IMR-90 (cell line): ENCODE results near the gene ABL1. TPM values are rescaled to one million over a fixed set of nuclear protein-coding genes. Genes with fewer than 3 reads are reported as not detected.

Experiments
- ATAC-seq: fragments of 200-7000 bp; cut with Tn5 transposase; 2 replicates; pipeline ENCODE4 v1.9.1; 2020; ENCODE audit warnings: low read depth, mild to moderate bottlenecking, moderate library complexity
- BruUV-seq: library from RNA; stranded (reverse); fragments of 400-500 nt; replicated peaks from 2 replicates; lab custom pipeline; 2021; lab: Mats Ljungman, UMichigan
- CTCF ChIA-PET: fragments of 300-600 bp; formaldehyde crosslinking; extraction: SDS; loops from one replicate; lab custom pipeline; 2021; ENCODE audit warnings: antibody characterized with exemption; lab: Yijun Ruan, JAX
- POLR2A ChIA-PET: fragments of 300-600 bp; sonication (Branson Sonifier 250); formaldehyde crosslinking; loops from one replicate; lab custom pipeline; 2022; ENCODE audit warnings: antibody characterized with exemption; ENCODE audit not compliant: unreplicated experiment; lab: Charles Lee
- DNase-seq: peaks from one replicate; pipeline ENCODE4 v3.0.0; 2013
- H2AFZ ChIP-seq: replicated peaks from 2 replicates; pipeline ENCODE3; 2013; ENCODE audit warnings: low read length, mild to moderate bottlenecking; ENCODE audit not compliant: poor library complexity
- H2AK5ac ChIP-seq: 2 replicates; pipeline ENCODE4 v1.6.1; 2013; ENCODE audit warnings: low read depth, low read length, inconsistent platforms
- H2AK9ac ChIP-seq: replicated peaks from 2 replicates; pipeline ENCODE3; 2013; ENCODE audit warnings: mild to moderate bottlenecking, low read depth, low read length, moderate library complexity; ENCODE audit not compliant: poor library complexity
- H2BK120ac ChIP-seq: 2 replicates; pipeline ENCODE4 v1.6.1; 2013; ENCODE audit warnings: low read depth, low read length, inconsistent platforms
- H2BK15ac ChIP-seq: 3 replicates; pipeline ENCODE4 v1.6.1; 2013; ENCODE audit warnings: low read depth, low read length, inconsistent platforms
- H2BK20ac ChIP-seq: 2 replicates; pipeline ENCODE4 v1.6.1; 2013; ENCODE audit warnings: low read depth, mild to moderate bottlenecking, inconsistent platforms, low read length, moderate library complexity
- H2BK5ac ChIP-seq: 2 replicates; pipeline ENCODE4 v1.6.1; 2013; ENCODE audit warnings: mild to moderate bottlenecking, low read depth, low read length, inconsistent platforms; ENCODE audit not compliant: poor library complexity, severe bottlenecking
- H3K14ac ChIP-seq: replicated peaks from 2 replicates; pipeline ENCODE4 v1.6.1; 2013; ENCODE audit warnings: low read depth, low read length, inconsistent platforms
- H3K18ac ChIP-seq: 2 replicates; pipeline ENCODE4 v1.6.1; 2013; ENCODE audit warnings: low read depth, low read length, control low read depth
- H3K23ac ChIP-seq: 2 replicates; pipeline ENCODE4 v1.6.1; 2013; ENCODE audit warnings: low read depth, low read length, inconsistent platforms
- H3K27ac ChIP-seq: 2 replicates; pipeline ENCODE4 v1.5.1; 2013; ENCODE audit warnings: mild to moderate bottlenecking, control low read depth, low read length; ENCODE audit not compliant: insufficient read depth
- H3K27me3 ChIP-seq: 2 replicates; pipeline ENCODE4 v1.6.1; 2013; ENCODE audit warnings: low read length; ENCODE audit not compliant: control insufficient read depth, insufficient read depth
- H3K36me3 ChIP-seq: 2 replicates; pipeline ENCODE4 v1.6.1; 2013; ENCODE audit warnings: low read length, mixed read lengths; ENCODE audit not compliant: control insufficient read depth, insufficient read depth
- H3K4ac ChIP-seq: 2 replicates; pipeline ENCODE4 v1.6.1; 2013; ENCODE audit warnings: low read depth, low read length, inconsistent platforms
- H3K4me1 ChIP-seq: 2 replicates; pipeline ENCODE4 v1.6.1; 2013; ENCODE audit warnings: low read length, mixed read lengths; ENCODE audit not compliant: control insufficient read depth, insufficient read depth
- H3K4me2 ChIP-seq: 2 replicates; pipeline ENCODE4 v1.6.1; 2013; ENCODE audit warnings: low read depth, mild to moderate bottlenecking, control low read depth, low read length, moderate library complexity
- H3K4me3 ChIP-seq: 2 replicates; pipeline ENCODE4 v1.5.1; 2013; ENCODE audit warnings: low read depth, mild to moderate bottlenecking, control low read depth, low read length, moderate library complexity; ENCODE audit not compliant: insufficient read depth
- H3K56ac ChIP-seq: 2 replicates; pipeline ENCODE4 v1.6.1; 2013; ENCODE audit warnings: low read length, inconsistent platforms; ENCODE audit not compliant: insufficient read depth; ENCODE audit errors: extremely low read depth
- H3K79me1 ChIP-seq, 2 experiments: 2 replicates each; pipeline ENCODE4 v1.6.1; 2013; ENCODE audit warnings: low read length in 2 of 2, inconsistent platforms in 1 of 2, low read depth in 1 of 2
- H3K9ac ChIP-seq: 2 replicates; pipeline ENCODE4 v1.6.1; 2013; ENCODE audit warnings: low read depth, low read length, control low read depth
- H3K9me1 ChIP-seq: 2 replicates; pipeline ENCODE4 v1.6.1; 2013; ENCODE audit warnings: low read length, inconsistent platforms; ENCODE audit not compliant: insufficient read depth
- H3K9me3 ChIP-seq: 2 replicates; pipeline ENCODE4 v1.6.1; 2013; ENCODE audit warnings: low read length; ENCODE audit not compliant: control insufficient read depth, insufficient read depth
- H4K20me1 ChIP-seq: 2 replicates; pipeline ENCODE4 v1.6.1; 2013; ENCODE audit warnings: low read length, inconsistent platforms; ENCODE audit not compliant: insufficient read depth
- H4K5ac ChIP-seq: 2 replicates; pipeline ENCODE4 v1.6.1; 2013; ENCODE audit warnings: mild to moderate bottlenecking, low read depth, low read length, control low read depth
- H4K8ac ChIP-seq, 2 experiments: 2 replicates each; pipeline ENCODE4 v1.6.1; 2013; ENCODE audit warnings: low read depth in 2 of 2, low read length in 2 of 2, control low read depth in 1 of 2, inconsistent platforms in 1 of 2
- H4K91ac ChIP-seq: 2 replicates; pipeline ENCODE4 v1.6.1; 2013; ENCODE audit warnings: low read depth, low read length, inconsistent platforms; ENCODE audit not compliant: insufficient read depth
- MXI1 ChIP-seq: IDR thresholded peaks from 2 replicates; pipeline ENCODE4 v1.6.1; 2012; ENCODE audit warnings: low read depth, mild to moderate bottlenecking, low read length, moderate library complexity, borderline replicate concordance
- WGBS, 2 experiments: methylation state at CpG; one replicate each; pipeline versions ENCODE4 v1.1.5 to v1.1.7; 2013; ENCODE audit warnings: missing lambda C conversion rate in 2 of 2; ENCODE audit not compliant: insufficient read length in 1 of 2; ENCODE audit errors: extremely low coverage in 2 of 2; 5-methylcytosine and 5-hydroxymethylcytosine counted together
- dilution Hi-C: fragments of 300-500 bp; cut with HindIII; formaldehyde crosslinking; loops from one replicate; pipeline ENCODE4 v1.14.3; 2018; ENCODE audit warnings: low sequenced_read_pairs; ENCODE audit not compliant: unreplicated experiment
- in situ Hi-C: fragments of 300-500 bp; cut with MboI; formaldehyde crosslinking; loops from 3 replicates; pipeline ENCODE4 v1.14.3; 2019; ENCODE audit warnings: low sequenced_read_pairs, inconsistent platforms, mixed read lengths
- intact Hi-C: fragments of 100-400 bp; cut with micrococcal nuclease; formaldehyde crosslinking; loops from 2 replicates; pipeline ENCODE4 v1.10.0; 2022
- polyA plus RNA-seq, 3 experiments: library from polyadenylated mRNA; depleted of rRNA; stranded (reverse); fragments of >200 nt; gene quantifications; 2 replicates each; pipeline ENCODE4 v1.2.3, GENCODE V29; 2012; ENCODE audit warnings: low replicate concordance in 1 of 3
- total RNA-seq: library from RNA; depleted of rRNA; stranded (reverse); fragments of >200 nt; gene quantifications from 2 replicates; pipeline ENCODE4 v1.2.3, GENCODE V29; 2012
- TF ChIP-seq, protein P1 (sequence below): fragments of 150-350 bp; IDR thresholded peaks from 2 replicates; pipeline ENCODE4 v1.6.1; 2017; ENCODE audit warnings: mild to moderate bottlenecking, antibody characterized with exemption, low read length, low read depth

Gene ABL1
- total and polyA plus RNA-seq, 2 of the 4 experiments (the other 2 are of a cell fraction): 33.7 to 49.1 TPM

DNA sequence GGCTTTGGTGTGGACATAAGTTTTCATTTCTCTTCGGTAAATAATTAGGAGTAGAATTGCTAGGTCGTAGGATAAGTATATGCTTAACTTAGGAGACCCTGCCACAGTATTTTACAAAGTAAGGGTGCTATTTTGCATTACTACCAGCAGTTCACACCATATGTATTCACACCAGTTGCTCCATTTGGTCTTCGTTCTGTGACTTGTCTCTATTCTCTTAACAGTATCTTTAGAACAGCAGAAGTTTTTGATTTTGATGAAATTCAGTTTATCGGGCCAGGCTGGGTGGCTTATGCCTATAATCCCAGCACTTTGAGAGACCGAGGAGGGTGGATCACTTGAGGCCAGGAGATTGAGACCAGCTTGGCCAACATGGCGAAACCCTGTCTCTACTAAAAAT, 17.1 kb upstream of the ABL1 start:
- Histone ChIP-seq H2BK5ac (no peak overlapping the region), H3K14ac (no peak overlapping the region), H3K4ac (no peak overlapping the region), H3K9ac (no peak overlapping the region), H3K56ac (no peak overlapping the region), H3K4me1 (peaks cover 2% of the 10 kb centered on the region), H3K79me1 (peaks cover 10 to 34% of the 10 kb centered on the region in 2 experiments), H3K27me3 (no peaks in the 10 kb centered on the region), H3K23ac (no peak overlapping the region), H4K5ac (no peak overlapping the region), H3K4me2 (no peak overlapping the region), H3K18ac (no peak overlapping the region), H4K8ac (no peak overlapping the region), H2BK15ac (no peak overlapping the region), H2BK20ac (no peak overlapping the region), H3K9me1 (peaks cover 4% of the 10 kb centered on the region; the same call in 1 of the 2 replicates), H2BK120ac (no peak overlapping the region), H3K9me3 (no peaks in the 10 kb centered on the region), H2AFZ (no peak overlapping the region), H4K20me1 (0 out of 2 replicates have a peak, but pooled peaks cover 3% of the 10 kb centered on the region), H2AK5ac (no peak overlapping the region), H3K36me3 (no peaks in the 10 kb centered on the region), H2AK9ac (no peak overlapping the region), H3K4me3 (no peak overlapping the region), H4K91ac (no peak overlapping the region), H3K27ac (no peak overlapping the region)
- dilution Hi-C loops (no loop called here), in situ Hi-C loops (no loop called here), intact Hi-C loops (no loop called here)
- no CpG with 5 or more reads among the region's 6 CpGs for WGBS, 2 experiments
- CTCF ChIA-PET: no interaction called here
- BruUV-seq: no TSS peak
- POLR2A ChIA-PET: no interaction called here
- TF ChIP-seq MXI1: no peak
- TF ChIP-seq, protein P1, sequence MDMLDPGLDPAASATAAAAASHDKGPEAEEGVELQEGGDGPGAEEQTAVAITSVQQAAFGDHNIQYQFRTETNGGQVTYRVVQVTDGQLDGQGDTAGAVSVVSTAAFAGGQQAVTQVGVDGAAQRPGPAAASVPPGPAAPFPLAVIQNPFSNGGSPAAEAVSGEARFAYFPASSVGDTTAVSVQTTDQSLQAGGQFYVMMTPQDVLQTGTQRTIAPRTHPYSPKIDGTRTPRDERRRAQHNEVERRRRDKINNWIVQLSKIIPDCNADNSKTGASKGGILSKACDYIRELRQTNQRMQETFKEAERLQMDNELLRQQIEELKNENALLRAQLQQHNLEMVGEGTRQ: no peak
- ATAC-seq (no peak), DNase-seq (no peak)
